ENCODE results near the gene GDI2. TPM values are rescaled to one million over a fixed set of nuclear protein-coding genes. Genes with fewer than 3 reads are reported as not detected.
"Not testable (repeated sequence)": the region's sequence is repeated elsewhere in the genome, so short reads cannot be mapped to it uniquely, and the experiment has no call there.

GDI2 gene
- total RNA-seq, 1 donor from 2014 or later: 192 TPM

GRCh38 chr10:5855979-5856700 is 42.9 kb upstream of the GDI2 start:
- no peaks in the 10 kb centered on the region for H3K4me1 ChIP-seq
- intact Hi-C loops (cut with DNase I): no loop called here
- no peak for ATAC-seq
- no peak for DNase-seq
- no peaks in the 10 kb centered on the region for H3K9me3 ChIP-seq
- H3K27me3 ChIP-seq (ENCODE audit: low read depth): no peaks in the 10 kb centered on the region
- H3K4me3 ChIP-seq: no peak overlapping the region
- TF ChIP-seq CTCF (IDR thresholded peaks at IDR 0.05): no peak
- no peaks in the 10 kb centered on the region for H3K36me3 ChIP-seq
- H3K27ac ChIP-seq: no peak overlapping the region

GRCh38 chr10:5854131-5854475 is 40.9 kb upstream of the GDI2 start:
- H3K27me3 ChIP-seq (ENCODE audit: low read depth): no peaks in the 10 kb centered on the region
- no peak for ATAC-seq
- intact Hi-C loops (cut with DNase I): no loop called here
- no peaks in the 10 kb centered on the region for H3K36me3 ChIP-seq
- no peak overlapping the region for H3K27ac ChIP-seq
- no peak for DNase-seq
- H3K4me1 ChIP-seq: no peaks in the 10 kb centered on the region
- no peak for TF ChIP-seq CTCF (IDR thresholded peaks at IDR 0.05)
- no peak overlapping the region for H3K4me3 ChIP-seq
- no peaks in the 10 kb centered on the region for H3K9me3 ChIP-seq

GRCh38 chr10:5846667-5847066 is 33.4 kb upstream of the GDI2 start:
- H3K27ac ChIP-seq; ATAC-seq; H3K9me3 ChIP-seq; DNase-seq; intact Hi-C loops (cut with DNase I); H3K36me3 ChIP-seq; H3K4me1 ChIP-seq; H3K4me3 ChIP-seq; H3K27me3 ChIP-seq (ENCODE audit: low read depth): not testable (repeated sequence)

- intact Hi-C loops (cut with DNase I): no loop called here
- no peak for ATAC-seq
- Histone ChIP-seq H3K36me3 (no peaks in the 10 kb centered on the region), H3K4me1 (peaks cover 8% of the 10 kb centered on the region), H3K9me3 (no peaks in the 10 kb centered on the region), H3K4me3 (no peak overlapping the region), H3K27me3 (ENCODE audit: low read depth) (no peaks in the 10 kb centered on the region), H3K27ac (no peak overlapping the region)
- no peak for TF ChIP-seq CTCF (IDR thresholded peaks at IDR 0.05)
- no peak for DNase-seq
Observed at GRCh38 chr10:5844345-5845055, 31.3 kb upstream of the GDI2 start.

GRCh38 chr10:5843686-5844344 is 30.6 kb upstream of the GDI2 start:
- no peak for TF ChIP-seq CTCF (IDR thresholded peaks at IDR 0.05)
- intact Hi-C loops (cut with DNase I): no loop called here

GRCh38 chr10:5841965-5842364 is 28.7 kb upstream of the GDI2 start:
- H3K27me3 ChIP-seq (ENCODE audit: low read depth): no peaks in the 10 kb centered on the region
- no peak overlapping the region for H3K4me3 ChIP-seq
- peaks cover 8% of the 10 kb centered on the region for H3K4me1 ChIP-seq
- intact Hi-C loops (cut with DNase I): no loop called here
- H3K36me3 ChIP-seq: no peaks in the 10 kb centered on the region
- no peak for DNase-seq
- no peak for ATAC-seq
- no peak for TF ChIP-seq CTCF (IDR thresholded peaks at IDR 0.05)
- no peak overlapping the region for H3K27ac ChIP-seq
- no peaks in the 10 kb centered on the region for H3K9me3 ChIP-seq

More at GRCh38 chr10:5843686-5844344, 30.6 kb upstream of the GDI2 start:
- Histone ChIP-seq H3K36me3 (no peaks in the 10 kb centered on the region), H3K4me1 (peaks cover 8% of the 10 kb centered on the region), H3K27me3 (ENCODE audit: low read depth) (no peaks in the 10 kb centered on the region), H3K4me3 (no peak overlapping the region), H3K9me3 (no peaks in the 10 kb centered on the region), H3K27ac (no peak overlapping the region)
- DNase-seq (no peak), ATAC-seq (no peak)

Data from lower lobe of right lung (tissue), 2 donors.